IMR-90 (cell line): ENCODE results near the gene NBPF1. TPM values are rescaled to one million over a fixed set of nuclear protein-coding genes. Genes with fewer than 3 reads are reported as not detected.
A peak's percentile ranks its signal among the peaks of the same experiment; 100 is the strongest.
"Not testable (repeated sequence)": the region's sequence is repeated elsewhere in the genome, so short reads cannot be mapped to it uniquely, and the experiment has no call there.

Source experiments
- ATAC-seq: fragments of 200-7000 bp; cut with Tn5 transposase; 2 replicates; pipeline ENCODE4 v1.9.1; 2020; ENCODE audit warnings: low read depth, mild to moderate bottlenecking, moderate library complexity
- BruUV-seq: library from RNA; stranded (reverse); fragments of 400-500 nt; replicated peaks from 2 replicates; lab custom pipeline; 2021; lab: Mats Ljungman, UMichigan
- CTCF ChIA-PET: fragments of 300-600 bp; formaldehyde crosslinking; extraction: SDS; loops from one replicate; lab custom pipeline; 2021; ENCODE audit warnings: antibody characterized with exemption; lab: Yijun Ruan, JAX
- POLR2A ChIA-PET: fragments of 300-600 bp; sonication (Branson Sonifier 250); formaldehyde crosslinking; loops from one replicate; lab custom pipeline; 2022; ENCODE audit warnings: antibody characterized with exemption; ENCODE audit not compliant: unreplicated experiment; lab: Charles Lee
- DNase-seq: peaks from one replicate; pipeline ENCODE4 v3.0.0; 2013
- H2AFZ ChIP-seq: replicated peaks from 2 replicates; pipeline ENCODE3; 2013; ENCODE audit warnings: low read length, mild to moderate bottlenecking; ENCODE audit not compliant: poor library complexity
- H2AK5ac ChIP-seq: 2 replicates; pipeline ENCODE4 v1.6.1; 2013; ENCODE audit warnings: low read depth, low read length, inconsistent platforms
- H2AK9ac ChIP-seq: replicated peaks from 2 replicates; pipeline ENCODE3; 2013; ENCODE audit warnings: mild to moderate bottlenecking, low read depth, low read length, moderate library complexity; ENCODE audit not compliant: poor library complexity
- H2BK120ac ChIP-seq: 2 replicates; pipeline ENCODE4 v1.6.1; 2013; ENCODE audit warnings: low read depth, low read length, inconsistent platforms
- H2BK15ac ChIP-seq: 3 replicates; pipeline ENCODE4 v1.6.1; 2013; ENCODE audit warnings: low read depth, low read length, inconsistent platforms
- H2BK20ac ChIP-seq: 2 replicates; pipeline ENCODE4 v1.6.1; 2013; ENCODE audit warnings: low read depth, mild to moderate bottlenecking, inconsistent platforms, low read length, moderate library complexity
- H2BK5ac ChIP-seq: 2 replicates; pipeline ENCODE4 v1.6.1; 2013; ENCODE audit warnings: mild to moderate bottlenecking, low read depth, low read length, inconsistent platforms; ENCODE audit not compliant: poor library complexity, severe bottlenecking
- H3K14ac ChIP-seq: replicated peaks from 2 replicates; pipeline ENCODE4 v1.6.1; 2013; ENCODE audit warnings: low read depth, low read length, inconsistent platforms
- H3K18ac ChIP-seq: 2 replicates; pipeline ENCODE4 v1.6.1; 2013; ENCODE audit warnings: low read depth, low read length, control low read depth
- H3K23ac ChIP-seq: 2 replicates; pipeline ENCODE4 v1.6.1; 2013; ENCODE audit warnings: low read depth, low read length, inconsistent platforms
- H3K27ac ChIP-seq: 2 replicates; pipeline ENCODE4 v1.5.1; 2013; ENCODE audit warnings: mild to moderate bottlenecking, control low read depth, low read length; ENCODE audit not compliant: insufficient read depth
- H3K27me3 ChIP-seq: 2 replicates; pipeline ENCODE4 v1.6.1; 2013; ENCODE audit warnings: low read length; ENCODE audit not compliant: control insufficient read depth, insufficient read depth
- H3K36me3 ChIP-seq: 2 replicates; pipeline ENCODE4 v1.6.1; 2013; ENCODE audit warnings: low read length, mixed read lengths; ENCODE audit not compliant: control insufficient read depth, insufficient read depth
- H3K4ac ChIP-seq: 2 replicates; pipeline ENCODE4 v1.6.1; 2013; ENCODE audit warnings: low read depth, low read length, inconsistent platforms
- H3K4me1 ChIP-seq: 2 replicates; pipeline ENCODE4 v1.6.1; 2013; ENCODE audit warnings: low read length, mixed read lengths; ENCODE audit not compliant: control insufficient read depth, insufficient read depth
- H3K4me2 ChIP-seq: 2 replicates; pipeline ENCODE4 v1.6.1; 2013; ENCODE audit warnings: low read depth, mild to moderate bottlenecking, control low read depth, low read length, moderate library complexity
- H3K4me3 ChIP-seq: 2 replicates; pipeline ENCODE4 v1.5.1; 2013; ENCODE audit warnings: low read depth, mild to moderate bottlenecking, control low read depth, low read length, moderate library complexity; ENCODE audit not compliant: insufficient read depth
- H3K56ac ChIP-seq: 2 replicates; pipeline ENCODE4 v1.6.1; 2013; ENCODE audit warnings: low read length, inconsistent platforms; ENCODE audit not compliant: insufficient read depth; ENCODE audit errors: extremely low read depth
- H3K79me1 ChIP-seq, 2 experiments: 2 replicates each; pipeline ENCODE4 v1.6.1; 2013; ENCODE audit warnings: low read length in 2 of 2, inconsistent platforms in 1 of 2, low read depth in 1 of 2
- H3K9ac ChIP-seq: 2 replicates; pipeline ENCODE4 v1.6.1; 2013; ENCODE audit warnings: low read depth, low read length, control low read depth
- H3K9me1 ChIP-seq: 2 replicates; pipeline ENCODE4 v1.6.1; 2013; ENCODE audit warnings: low read length, inconsistent platforms; ENCODE audit not compliant: insufficient read depth
- H3K9me3 ChIP-seq: 2 replicates; pipeline ENCODE4 v1.6.1; 2013; ENCODE audit warnings: low read length; ENCODE audit not compliant: control insufficient read depth, insufficient read depth
- H4K20me1 ChIP-seq: 2 replicates; pipeline ENCODE4 v1.6.1; 2013; ENCODE audit warnings: low read length, inconsistent platforms; ENCODE audit not compliant: insufficient read depth
- H4K5ac ChIP-seq: 2 replicates; pipeline ENCODE4 v1.6.1; 2013; ENCODE audit warnings: mild to moderate bottlenecking, low read depth, low read length, control low read depth
- H4K8ac ChIP-seq, 2 experiments: 2 replicates each; pipeline ENCODE4 v1.6.1; 2013; ENCODE audit warnings: low read depth in 2 of 2, low read length in 2 of 2, control low read depth in 1 of 2, inconsistent platforms in 1 of 2
- H4K91ac ChIP-seq: 2 replicates; pipeline ENCODE4 v1.6.1; 2013; ENCODE audit warnings: low read depth, low read length, inconsistent platforms; ENCODE audit not compliant: insufficient read depth
- BHLHE40 ChIP-seq: fragments of 150-350 bp; IDR thresholded peaks from 2 replicates; pipeline ENCODE4 v1.6.1; 2016; ENCODE audit warnings: mild to moderate bottlenecking, low read depth, low read length
- CHD1 ChIP-seq: IDR thresholded peaks from 2 replicates; pipeline ENCODE4 v1.6.1; 2012; ENCODE audit warnings: low read depth, low read length, improper control_type of control experiment
- CTCF ChIP-seq: conservative IDR thresholded peaks from 2 replicates; pipeline ENCODE4 v1.5.1; 2012; ENCODE audit warnings: mild to moderate bottlenecking, low read depth, low read length, improper control_type of control experiment
- MAZ ChIP-seq: IDR thresholded peaks from 2 replicates; pipeline ENCODE4 v1.6.1; 2012; ENCODE audit warnings: low read depth, mild to moderate bottlenecking, low read length, improper control_type of control experiment, moderate library complexity, borderline replicate concordance
- MXI1 ChIP-seq: IDR thresholded peaks from 2 replicates; pipeline ENCODE4 v1.6.1; 2012; ENCODE audit warnings: low read depth, mild to moderate bottlenecking, low read length, moderate library complexity, borderline replicate concordance
- POLR2A ChIP-seq: IDR thresholded peaks from 2 replicates; pipeline ENCODE4 v1.6.1; 2012; ENCODE audit warnings: mild to moderate bottlenecking, low read depth, low read length
- RAD21 ChIP-seq: IDR thresholded peaks from 2 replicates; pipeline ENCODE4 v1.6.1; 2012; ENCODE audit warnings: low read length, improper control_type of control experiment
- RCOR1 ChIP-seq: IDR thresholded peaks from 2 replicates; pipeline ENCODE4 v1.6.1; 2012; ENCODE audit warnings: mild to moderate bottlenecking, low read length, improper control_type of control experiment; ENCODE audit not compliant: insufficient replicate concordance
- SMC3 ChIP-seq: fragments of 150-350 bp; IDR thresholded peaks from 2 replicates; pipeline ENCODE4 v1.6.1; 2016; ENCODE audit warnings: low read depth, mild to moderate bottlenecking, antibody characterized with exemption, low read length, moderate library complexity
- USF2 ChIP-seq: fragments of 150-350 bp; IDR thresholded peaks from 2 replicates; pipeline ENCODE4 v1.6.1; 2017; ENCODE audit warnings: mild to moderate bottlenecking, antibody characterized with exemption, low read length, low read depth
- WGBS, 2 experiments: methylation state at CpG; one replicate each; pipeline versions ENCODE4 v1.1.5 to v1.1.7; 2013; ENCODE audit warnings: missing lambda C conversion rate in 2 of 2; ENCODE audit not compliant: insufficient read length in 1 of 2; ENCODE audit errors: extremely low coverage in 2 of 2; 5-methylcytosine and 5-hydroxymethylcytosine counted together
- dilution Hi-C: fragments of 300-500 bp; cut with HindIII; formaldehyde crosslinking; loops from one replicate; pipeline ENCODE4 v1.14.3; 2018; ENCODE audit warnings: low sequenced_read_pairs; ENCODE audit not compliant: unreplicated experiment
- in situ Hi-C: fragments of 300-500 bp; cut with MboI; formaldehyde crosslinking; loops from 3 replicates; pipeline ENCODE4 v1.14.3; 2019; ENCODE audit warnings: low sequenced_read_pairs, inconsistent platforms, mixed read lengths
- intact Hi-C: fragments of 100-400 bp; cut with micrococcal nuclease; formaldehyde crosslinking; loops from 2 replicates; pipeline ENCODE4 v1.10.0; 2022
- polyA plus RNA-seq, 3 experiments: library from polyadenylated mRNA; depleted of rRNA; stranded (reverse); fragments of >200 nt; gene quantifications; 2 replicates each; pipeline ENCODE4 v1.2.3, GENCODE V29; 2012; ENCODE audit warnings: low replicate concordance in 1 of 3
- total RNA-seq: library from RNA; depleted of rRNA; stranded (reverse); fragments of >200 nt; gene quantifications from 2 replicates; pipeline ENCODE4 v1.2.3, GENCODE V29; 2012

The NBPF1 gene
- total and polyA plus RNA-seq, 2 of the 4 experiments (the other 2 are of a cell fraction), result 18.8 to 25.3 TPM

GRCh38 chr1:16644482-16645270 lies 31.3 kb upstream of the NBPF1 start:
- H3K4me1 ChIP-seq, CTCF ChIA-PET, H3K9me3 ChIP-seq, H3K27me3 ChIP-seq, H3K9me1 ChIP-seq, H3K36me3 ChIP-seq, intact Hi-C loops, dilution Hi-C loops, in situ Hi-C loops, H4K20me1 ChIP-seq, H2BK20ac ChIP-seq, BruUV-seq, POLR2A ChIA-PET: not testable (repeated sequence)
- peak overlapping the region; percentile 13; the same call in 1 of the 3 replicates for H2BK15ac ChIP-seq
- peaks cover 16 to 34% of the 10 kb centered on the region in 2 experiments for H3K79me1 ChIP-seq
- H4K8ac ChIP-seq, result peak overlapping the region; percentile 97 to 99
- H3K9ac ChIP-seq, result peak overlapping the region; percentile 89
- peak; percentile 96 for ATAC-seq
- H2AFZ ChIP-seq, result peak overlapping the region; percentile 96
- peak overlapping the region; percentile 91 for H3K4ac ChIP-seq
- peak overlapping the region; percentile 68; the same call in 1 of the 2 replicates for H2BK120ac ChIP-seq
- H2BK5ac ChIP-seq, result peak overlapping the region; percentile 85
- H3K56ac ChIP-seq, result peak overlapping the region; percentile 76
- peak overlapping the region; percentile 74 for H2AK9ac ChIP-seq
- peak overlapping the region; percentile 95 for H4K91ac ChIP-seq
- peak overlapping the region; percentile 27 for H2AK5ac ChIP-seq
- peak overlapping the region; percentile 87 for H3K4me2 ChIP-seq
- H4K5ac ChIP-seq, result peak overlapping the region; percentile 99
- H3K23ac ChIP-seq, result peak overlapping the region; percentile 56; the same call in 1 of the 2 replicates
- peak overlapping the region; percentile 74 for H3K4me3 ChIP-seq
- peak; percentile 92 for DNase-seq
- peak overlapping the region; percentile 85 for H3K14ac ChIP-seq
- TF ChIP-seq RAD21 (peak; percentile 16), SMC3 (0 out of 2 replicates have a peak, but pooled peaks have one; percentile 4), RCOR1 (peak; percentile 50), POLR2A (peak; percentile 69; the same call in 1 of the 2 replicates), MAZ (peak; percentile 84; the same call in 1 of the 2 replicates), USF2 (peak; percentile 30; the same call in 1 of the 2 replicates), CHD1 (peak; percentile 85), BHLHE40 (peak; percentile 74), CTCF (peak; percentile 50), MXI1 (peak; percentile 90)
- H3K18ac ChIP-seq, result peak overlapping the region; percentile 82
- peak overlapping the region; percentile 86 for H3K27ac ChIP-seq
- 3% methylated on average over 42 of the region's 61 CpGs; no CpG with 5 or more reads in 1 of the 2 experiments for WGBS, 2 experiments
